HG02943 (cell line): ENCODE data around the gene CLIP2.
"Not testable (repeated sequence)": the region's sequence is repeated elsewhere in the genome, so short reads cannot be mapped to it uniquely, and the experiment has no call there.

ENCODE experiments used
- ATAC-seq: cut with Tn5 transposase; IDR thresholded peaks from one replicate; pipeline ENCODE4 v1.9.1; 2021; ENCODE audit warnings: mild to moderate bottlenecking, low read depth, moderate library complexity; ENCODE audit not compliant: unreplicated experiment

CLIP2 gene

DNA sequence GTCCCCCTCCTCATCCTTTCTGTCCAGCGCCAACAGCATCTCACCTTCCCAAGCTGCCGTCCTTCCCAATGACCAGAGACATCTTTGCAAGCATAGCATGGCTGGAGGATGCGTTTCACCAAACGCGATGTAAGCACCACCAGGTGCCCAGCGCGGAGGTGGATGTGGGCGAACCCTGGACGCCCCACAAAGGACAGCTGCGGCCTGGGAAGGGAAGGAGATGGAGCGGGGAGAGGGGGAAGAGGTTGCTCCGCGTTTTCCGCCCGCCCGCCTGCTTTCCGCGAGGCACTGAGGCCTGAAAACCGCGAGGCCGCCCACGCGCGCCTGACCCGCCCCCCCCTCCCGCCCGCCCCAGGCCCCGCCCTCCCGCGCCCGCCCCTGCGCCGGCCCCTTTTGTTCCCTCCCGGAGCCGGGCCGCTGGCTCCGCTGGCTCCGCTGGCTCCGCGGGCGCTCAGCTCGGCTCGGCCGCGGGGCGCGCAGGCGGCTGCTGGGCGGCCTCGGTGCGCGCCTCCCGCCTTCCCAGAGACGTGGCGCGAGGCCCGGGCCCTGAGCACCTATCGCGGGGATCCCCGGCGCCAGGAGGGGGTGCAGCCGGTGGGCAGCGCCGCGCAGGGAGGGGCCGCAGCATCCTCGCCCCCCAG is at the start of gene CLIP2:
Gene CLIP2, plus strand, starts transcription at position 390 of the 641 bp plus-strand sequence. CDS start 28,140 bp downstream, outside the sequence.
- peak; percentile 44 for ATAC-seq

DNA sequence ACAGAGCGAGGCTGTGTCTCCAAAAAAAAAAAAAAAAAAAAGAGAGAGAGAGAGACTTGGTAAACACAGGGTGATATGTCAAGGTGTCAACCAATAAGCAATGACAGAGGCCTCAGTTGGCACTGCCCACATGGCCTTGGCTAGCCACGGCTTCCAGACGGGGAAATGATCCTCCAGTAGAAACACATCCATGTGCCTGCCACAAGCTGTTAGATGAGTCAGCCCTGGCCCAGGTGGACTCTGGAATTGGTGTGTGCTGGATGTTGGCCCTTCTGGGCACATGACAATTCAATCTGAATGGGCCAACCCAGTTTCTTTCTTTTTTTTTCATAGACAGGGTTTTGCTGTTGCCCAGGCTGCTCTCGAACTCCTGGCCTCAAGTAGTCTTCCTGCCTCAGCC is 48.7 kb upstream of the CLIP2 start:
- no peak for ATAC-seq

DNA sequence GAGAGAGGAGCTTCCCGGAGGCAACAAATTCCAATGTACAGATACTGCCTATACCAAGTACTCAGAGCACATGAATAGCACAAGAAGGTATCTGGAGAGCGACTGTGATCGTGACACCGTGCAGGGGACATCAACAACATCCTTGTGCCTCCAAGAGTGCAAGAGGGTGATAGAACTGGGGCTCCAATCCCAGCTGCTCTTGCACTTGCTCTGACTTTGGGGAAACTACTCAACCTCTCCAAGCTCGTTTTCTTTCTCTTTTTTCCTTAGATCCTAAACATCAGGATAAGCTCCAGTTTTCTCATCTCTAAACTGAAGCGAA is 47.1 kb upstream of the CLIP2 start:
- no peak for ATAC-seq

DNA sequence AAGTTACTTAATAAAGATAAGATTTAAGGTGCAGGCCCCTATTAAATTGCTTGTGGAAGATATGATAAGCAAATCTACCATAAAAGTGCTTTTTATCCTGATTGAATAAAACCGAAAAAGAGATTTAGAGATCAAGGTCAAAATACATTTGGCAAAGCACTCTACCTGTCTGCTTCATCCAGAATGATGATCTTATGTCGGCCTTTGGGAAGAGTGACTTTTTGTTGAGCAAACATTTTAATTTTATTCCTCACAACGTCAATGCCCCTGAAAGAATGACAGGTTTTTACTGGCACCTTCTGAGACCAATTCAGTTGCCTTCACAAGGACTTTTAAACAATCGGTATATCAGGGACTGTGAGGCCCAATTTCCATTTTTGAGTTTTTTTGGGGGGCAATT is 42.7 kb upstream of the CLIP2 start:
- ATAC-seq: no peak

DNA sequence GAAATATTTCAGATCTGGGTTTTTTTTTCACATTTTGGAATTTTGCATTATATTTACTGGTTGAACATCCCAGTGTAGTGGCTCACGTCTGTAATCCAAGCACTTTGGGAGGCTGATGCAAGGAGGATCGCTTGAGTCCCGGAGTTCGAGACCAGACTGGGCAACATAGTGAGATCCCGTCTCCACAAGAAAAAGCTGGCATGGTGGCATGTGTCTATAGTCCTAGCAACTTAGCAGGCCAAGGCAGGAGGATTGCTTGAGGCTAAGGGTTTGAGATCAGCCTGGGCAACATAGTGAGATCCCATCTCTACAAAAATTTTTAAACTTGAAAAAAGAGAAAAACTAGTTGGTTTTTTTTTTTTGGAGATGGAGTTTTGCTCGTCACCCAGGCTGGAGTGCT is 41.1 kb upstream of the CLIP2 start:
- ATAC-seq: no peak

DNA sequence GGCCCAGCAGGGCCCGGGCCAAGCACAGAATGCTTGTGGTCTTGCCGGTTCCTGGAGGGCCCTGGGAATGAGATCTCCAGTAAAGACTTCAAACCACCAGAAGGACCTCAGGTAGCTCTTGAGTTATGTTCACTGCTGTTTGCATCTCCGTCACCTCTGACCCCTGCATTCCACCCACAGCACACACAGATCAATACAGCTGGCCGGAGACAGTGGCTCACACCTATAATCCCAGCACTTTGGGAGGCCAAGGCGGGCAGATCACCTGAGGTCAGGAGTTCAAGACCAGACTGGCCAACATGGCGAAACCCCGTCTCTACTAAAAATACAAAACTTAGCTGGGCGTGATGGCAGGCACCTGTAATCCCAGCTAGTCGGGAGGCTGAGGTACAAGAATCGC is 40.1 kb upstream of the CLIP2 start:
- not testable (repeated sequence) for ATAC-seq

DNA sequence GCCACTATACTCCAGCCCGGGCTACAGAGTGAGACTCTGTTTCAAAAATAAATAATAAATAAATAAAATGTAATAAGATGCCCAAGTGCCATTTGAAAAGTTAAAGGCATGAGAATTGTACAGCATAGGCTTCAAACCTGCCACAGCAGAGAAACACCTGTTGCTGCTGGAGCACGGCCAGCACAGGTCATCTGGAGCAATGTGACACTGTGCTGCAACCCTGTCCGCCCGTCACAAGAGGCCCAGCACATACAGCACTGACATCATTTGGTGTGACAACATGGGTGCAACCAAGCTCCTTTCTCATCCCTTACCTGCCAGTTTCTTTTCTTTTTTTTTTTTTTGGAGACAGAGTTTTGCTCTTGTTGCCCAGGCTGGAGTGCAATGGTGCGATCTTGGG is 36.3 kb upstream of the CLIP2 start:
- no peak for ATAC-seq

DNA sequence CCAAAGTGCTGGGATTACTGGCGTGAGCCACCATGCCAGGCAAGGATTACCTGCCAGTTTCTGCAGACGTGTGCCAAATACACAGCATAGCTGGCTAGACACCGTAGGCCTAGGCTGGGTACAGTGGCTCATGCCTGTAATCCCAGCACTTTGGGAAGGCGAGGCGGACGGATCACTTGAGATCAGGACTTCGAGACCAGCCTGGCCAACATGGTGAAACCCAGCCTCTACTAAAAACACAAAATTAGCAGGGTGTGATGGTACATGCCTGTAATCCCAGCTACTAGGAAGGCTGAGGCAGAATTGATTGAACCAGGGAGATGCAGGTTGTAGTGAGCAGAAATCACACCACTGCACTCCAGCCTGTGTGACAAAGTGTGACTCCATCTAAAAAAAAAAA is 35.9 kb upstream of the CLIP2 start:
- no peak for ATAC-seq

DNA sequence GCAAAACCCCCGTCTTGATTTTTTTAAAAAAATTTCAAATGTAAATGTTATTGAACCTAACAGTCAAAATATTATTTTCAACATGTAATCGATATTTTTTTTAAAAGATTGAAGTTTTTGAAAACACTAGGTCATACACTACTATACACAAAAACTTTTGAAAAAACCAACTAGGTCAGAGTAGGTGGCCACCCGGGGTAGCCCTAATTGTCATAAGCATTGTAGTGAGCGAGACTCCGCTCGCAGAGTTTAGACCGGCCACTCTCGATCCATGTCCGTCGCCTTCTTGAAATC is 35.4 kb upstream of the CLIP2 start:
- ATAC-seq: no peak

DNA sequence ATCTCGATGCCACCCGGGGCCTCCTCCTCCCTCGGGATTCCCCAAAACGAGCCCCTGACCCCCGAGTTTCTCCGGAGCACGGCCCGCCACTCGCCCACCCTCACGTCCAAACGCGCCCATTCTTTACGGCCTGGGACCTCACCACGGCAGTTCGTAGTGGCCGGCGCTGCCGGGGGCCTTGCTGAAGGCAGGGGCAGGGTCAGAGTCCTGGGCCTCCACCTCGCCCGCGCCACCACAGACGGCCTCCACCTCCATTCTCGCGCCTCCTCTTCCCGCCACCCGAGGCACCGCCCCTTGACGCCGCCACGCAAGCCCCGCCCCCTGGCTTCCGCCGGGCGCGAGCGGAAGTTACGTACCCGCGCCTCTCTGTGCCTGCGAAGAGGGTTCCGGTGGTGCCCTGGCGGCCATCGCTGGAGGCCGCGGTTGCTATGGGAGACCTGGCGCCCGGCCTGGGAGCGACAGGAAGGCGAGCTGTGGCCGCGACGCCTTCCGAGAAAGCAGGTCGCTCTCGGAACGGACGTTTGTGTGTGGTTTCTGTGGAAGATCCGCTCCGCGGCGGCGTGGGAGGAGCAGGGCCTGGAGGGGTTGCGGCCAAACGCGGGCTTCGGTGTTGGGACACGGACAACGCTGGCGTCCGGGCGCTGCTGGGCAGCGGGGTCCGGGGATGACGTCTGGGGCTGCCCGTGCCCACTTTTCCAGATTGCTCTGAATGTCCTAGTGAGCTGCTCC is 34.9 kb upstream of the CLIP2 start, which contains the start of gene RFC2:
Gene RFC2, minus strand, starts transcription at position 271 of the 729 bp plus-strand sequence. Its CDS starts 16 bp downstream, at position 255.
- peak; percentile 89 for ATAC-seq

DNA sequence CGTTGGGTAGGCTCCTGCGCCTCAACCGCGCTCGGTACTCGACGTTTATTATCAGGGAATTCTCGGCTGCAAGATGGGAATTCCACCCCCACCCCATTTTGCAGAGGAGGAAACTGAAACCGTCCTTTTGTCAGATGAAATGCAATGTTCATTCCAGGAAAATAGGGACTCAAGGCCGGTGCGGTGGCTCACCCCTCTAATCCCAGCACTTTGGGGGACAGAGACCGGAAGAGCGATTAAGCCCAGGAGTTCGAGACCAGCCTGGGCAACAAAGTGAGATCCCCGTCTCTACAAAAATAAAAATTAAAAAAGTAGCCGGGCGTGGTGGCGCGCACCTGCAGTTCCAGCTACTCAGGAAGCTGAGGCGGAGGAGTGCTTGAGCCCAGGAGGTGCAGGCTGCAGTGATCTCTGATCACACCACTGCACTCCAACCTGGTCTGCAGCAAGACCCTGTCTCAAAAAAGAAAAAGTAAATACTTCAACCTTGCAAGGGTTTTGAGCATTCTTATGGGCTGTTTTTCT is 34.3 kb upstream of the CLIP2 start:
- no peak for ATAC-seq

DNA sequence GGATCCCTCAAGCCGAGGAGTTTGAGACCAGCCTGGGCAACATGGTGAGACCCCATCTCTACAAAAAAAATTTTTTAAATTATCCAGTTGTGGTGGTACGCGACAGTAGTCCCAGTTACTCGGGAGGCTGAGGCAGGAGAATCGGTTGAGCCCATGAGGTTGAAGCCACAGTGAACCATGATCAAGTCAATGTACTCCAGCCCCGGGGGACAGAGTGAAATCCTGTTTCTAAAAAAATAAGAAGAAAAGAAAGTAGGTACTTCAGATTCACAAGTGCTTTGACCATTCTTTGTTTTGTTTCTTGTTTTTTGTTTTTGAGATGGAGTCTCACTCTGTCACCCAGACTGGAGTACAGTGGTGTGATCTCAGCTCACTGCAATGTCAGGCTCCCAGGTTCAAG is 33.7 kb upstream of the CLIP2 start:
- ATAC-seq: not testable (repeated sequence)

DNA sequence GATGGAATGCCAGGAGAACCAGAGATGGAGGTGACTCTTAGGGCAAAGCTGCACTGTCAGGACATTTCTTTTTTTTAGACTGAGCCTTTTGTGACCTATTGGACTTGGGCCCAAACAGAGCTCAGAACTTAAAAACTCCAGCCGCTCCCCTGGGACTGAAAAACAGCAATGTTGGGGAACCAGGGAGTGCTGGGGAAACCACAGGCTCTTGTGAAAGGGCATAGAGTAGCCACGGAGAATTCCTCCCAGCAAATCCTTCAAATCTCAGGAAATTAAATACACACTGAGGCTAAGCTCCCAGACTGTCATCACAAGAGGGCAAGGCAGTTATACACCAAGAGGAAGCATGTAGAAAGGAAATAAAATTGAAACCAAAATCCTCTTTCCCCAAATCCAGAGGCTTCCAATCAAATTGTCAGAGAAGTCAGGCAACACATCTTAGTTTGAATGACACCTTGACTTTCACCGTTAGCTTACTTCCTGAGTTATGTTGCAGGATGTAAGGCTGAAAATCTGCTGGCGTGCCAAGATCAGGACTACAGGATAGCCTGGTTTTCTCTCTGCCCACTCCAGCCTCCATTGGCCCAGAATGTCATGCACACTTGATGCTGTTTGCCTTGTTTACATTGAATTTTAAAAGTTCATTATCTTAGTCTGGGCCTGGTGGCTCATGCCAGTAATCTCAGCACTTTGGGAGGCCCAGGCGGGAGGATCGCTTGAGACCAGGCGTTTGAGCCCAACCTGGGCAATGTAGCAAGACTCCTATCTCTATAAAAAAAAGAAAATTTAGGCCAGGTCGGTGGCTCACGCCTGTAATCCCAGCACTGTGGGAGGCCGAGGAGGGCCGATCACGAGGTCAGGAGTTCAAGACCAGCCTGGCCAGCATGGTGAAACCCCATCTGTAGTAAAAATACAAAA is 32.5 kb upstream of the CLIP2 start:
- ATAC-seq: no peak

DNA sequence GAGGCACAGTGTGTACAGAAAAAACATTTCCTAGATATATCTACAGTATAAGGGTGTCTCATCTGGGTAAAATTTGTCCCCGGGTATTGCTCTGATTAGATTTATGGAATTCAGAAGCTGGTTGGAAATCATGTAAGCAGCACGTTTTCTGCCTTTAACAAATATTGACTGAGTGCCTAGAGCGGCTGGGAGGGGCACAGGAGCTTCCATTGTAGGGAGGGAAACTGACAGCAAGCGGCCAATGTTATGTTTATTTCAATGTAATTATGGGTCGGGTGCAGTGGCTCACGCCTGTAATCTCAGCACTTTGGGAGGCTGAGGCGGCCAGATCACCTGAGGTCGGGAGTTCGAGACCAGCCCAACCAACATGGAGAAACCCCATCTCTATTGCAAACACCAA is 30.6 kb upstream of the CLIP2 start:
- no peak for ATAC-seq

DNA sequence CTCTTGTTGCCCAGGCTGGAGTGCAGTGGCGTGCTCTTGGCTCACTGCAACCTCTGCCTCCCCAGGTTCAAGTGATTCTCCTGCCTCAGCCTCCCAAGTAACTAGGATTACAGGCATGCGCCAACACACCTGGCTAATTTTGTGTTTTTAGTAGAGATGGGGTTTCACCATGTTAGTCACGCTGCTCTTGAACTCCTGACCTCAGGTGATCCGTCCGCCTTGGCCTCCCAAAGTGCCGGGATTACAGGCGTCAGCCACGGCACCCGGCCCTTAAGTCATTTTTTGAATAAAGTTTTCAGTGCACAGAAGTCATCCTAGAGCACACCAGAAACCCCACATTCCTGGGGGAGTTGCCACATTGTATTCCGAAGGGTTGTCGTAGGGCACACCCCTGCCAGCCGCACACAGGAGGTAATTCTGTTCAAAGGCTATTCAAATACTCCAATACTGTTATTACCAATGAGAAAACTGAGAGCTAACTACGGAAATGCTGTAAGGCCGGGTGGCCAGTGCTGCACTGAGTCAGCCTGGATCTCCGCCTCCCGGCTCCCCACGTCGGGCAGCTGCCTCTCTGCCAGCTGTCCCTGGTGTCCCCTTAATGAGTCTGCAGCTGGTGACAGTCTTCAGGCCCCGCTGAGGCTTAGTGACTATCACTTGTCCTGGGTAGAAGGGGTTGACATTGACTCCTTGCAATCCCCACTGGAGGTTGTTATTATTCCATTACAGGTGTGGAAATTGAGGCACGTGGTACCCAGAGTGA is 26.4 kb upstream of the CLIP2 start:
- ATAC-seq: no peak

DNA sequence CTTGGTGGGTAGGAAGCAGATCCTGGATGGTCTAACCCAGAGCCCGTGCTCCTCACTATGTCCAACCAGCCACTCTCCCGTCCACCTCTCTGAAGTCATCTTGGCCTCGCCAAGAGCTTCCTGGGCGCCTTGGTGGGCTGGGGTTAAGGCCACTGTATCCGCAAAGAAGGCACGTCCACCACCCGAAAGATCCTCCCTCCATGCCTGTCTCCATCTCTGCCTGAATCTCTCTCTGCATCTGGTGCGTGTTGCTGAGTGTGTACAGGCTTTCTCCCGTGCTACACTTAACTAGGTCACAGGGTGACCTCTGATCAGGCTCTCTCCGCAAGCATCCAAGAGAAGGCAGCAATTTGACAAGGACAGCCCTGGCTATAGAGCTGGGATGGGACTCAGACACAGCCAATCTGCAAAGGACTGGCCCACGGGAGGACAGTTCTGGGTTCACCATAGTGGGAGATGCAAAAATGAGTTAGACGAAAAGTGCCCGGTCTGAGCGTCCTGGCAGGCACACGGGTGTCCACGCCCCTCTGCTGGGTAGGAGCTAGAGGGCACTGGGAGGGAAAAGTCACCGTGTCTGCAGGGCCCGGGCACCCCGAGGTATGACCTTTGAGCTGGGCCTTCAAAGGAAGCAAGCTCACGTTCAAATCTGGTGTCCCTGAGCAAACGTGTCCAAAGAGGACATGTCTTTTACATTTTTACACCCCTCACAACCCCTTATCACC is 25.6 kb upstream of the CLIP2 start:
- ATAC-seq: no peak

DNA sequence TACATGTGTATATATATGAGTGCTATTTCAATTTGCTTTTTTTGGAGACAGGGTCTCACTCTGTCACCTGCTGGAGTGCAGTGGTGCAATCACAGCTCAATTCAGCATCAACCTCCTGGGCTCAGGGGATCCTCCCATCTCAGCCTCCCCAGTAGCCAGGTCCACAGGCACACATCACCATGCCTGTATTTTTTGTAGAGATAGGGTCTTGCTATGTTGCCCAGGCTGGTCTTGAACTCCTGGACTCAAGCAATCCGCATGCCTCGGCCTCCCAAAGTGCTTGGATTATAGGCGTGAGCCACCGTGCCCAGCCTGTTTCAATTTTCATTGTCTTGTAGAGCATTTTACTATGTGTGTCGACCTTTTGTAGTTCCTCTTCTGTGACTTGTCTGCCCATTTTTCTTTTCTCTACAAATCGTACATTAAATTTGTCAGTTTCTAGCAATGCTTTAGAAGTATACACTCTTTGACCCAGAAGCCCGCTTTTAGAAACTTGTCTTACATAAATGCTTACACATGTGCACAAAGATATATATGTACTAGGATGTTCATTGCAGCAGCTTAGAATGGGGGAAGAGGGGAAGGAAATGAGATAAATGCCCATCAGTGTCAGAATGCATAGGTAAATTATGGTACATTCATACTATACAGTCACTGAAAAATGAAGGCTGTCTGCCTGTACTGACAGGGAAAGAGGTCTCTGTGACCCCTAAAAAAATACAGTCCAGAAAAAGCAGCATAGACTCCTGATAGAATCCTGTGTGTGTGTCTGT is 22.8 kb upstream of the CLIP2 start:
- no peak for ATAC-seq

DNA sequence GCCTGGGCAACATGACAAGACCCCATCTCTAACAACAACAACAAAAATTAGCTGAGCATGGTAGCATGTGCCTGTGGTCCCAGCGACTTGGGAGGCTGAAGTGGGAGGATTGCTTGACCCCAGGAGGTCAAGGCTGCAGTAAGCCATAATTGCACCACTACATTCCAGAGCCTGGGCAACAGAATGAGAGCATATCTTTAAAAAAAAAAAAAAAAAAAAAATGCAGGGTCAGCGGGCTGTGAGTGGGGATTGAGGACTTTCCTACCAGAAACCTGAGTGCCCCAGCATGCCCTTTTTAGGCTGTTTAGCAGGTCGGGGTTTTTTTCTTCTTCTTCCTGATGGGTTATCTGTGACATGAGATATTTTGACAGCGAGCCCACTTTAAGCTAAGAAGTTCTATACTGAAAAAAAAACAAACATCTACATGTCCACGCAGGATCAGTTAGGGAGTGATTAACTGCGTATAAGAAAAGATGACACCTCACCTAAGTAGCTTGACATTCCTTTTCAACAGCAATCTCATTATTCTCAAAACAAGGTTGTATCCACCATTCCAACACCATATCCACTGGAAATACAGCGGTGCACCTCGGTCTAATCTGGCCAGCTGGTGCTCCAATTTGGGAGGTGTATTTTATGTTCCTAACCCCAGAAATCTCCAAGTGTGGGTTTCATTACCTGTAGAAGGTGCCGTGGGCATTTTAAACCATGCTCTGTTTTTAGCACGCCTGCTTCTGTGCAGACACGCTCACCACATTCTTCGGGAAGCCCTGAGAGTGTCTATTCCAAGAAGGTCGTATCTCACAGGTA is 21.2 kb upstream of the CLIP2 start:
- ATAC-seq: no peak
